ENCODE measurements around the gene PP2D1.
"Not testable (repeated sequence)": the region's sequence is repeated elsewhere in the genome, so short reads cannot be mapped to it uniquely, and the experiment has no call there.

The PP2D1 gene

DNA sequence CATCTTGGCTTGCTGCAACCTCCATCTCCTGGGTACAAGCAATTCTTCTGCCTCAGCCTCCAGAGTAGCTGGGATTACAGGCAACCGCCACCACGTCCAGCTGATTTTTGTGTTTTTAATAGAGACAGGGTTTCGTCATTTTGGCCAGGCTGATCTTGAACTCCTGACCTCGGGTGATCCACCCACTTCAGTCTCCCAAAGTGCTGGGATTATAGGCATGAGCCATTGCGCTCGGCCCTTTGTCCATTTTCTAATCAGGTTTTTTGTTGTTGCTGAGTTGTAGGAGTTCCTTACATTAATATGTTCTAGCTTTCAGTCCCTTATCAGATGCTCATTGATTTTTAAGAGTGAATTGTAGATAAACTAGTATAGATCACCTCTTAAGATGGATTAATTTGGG, 44.9 kb downstream of the PP2D1 start:
- no peak for DNase-seq

DNA sequence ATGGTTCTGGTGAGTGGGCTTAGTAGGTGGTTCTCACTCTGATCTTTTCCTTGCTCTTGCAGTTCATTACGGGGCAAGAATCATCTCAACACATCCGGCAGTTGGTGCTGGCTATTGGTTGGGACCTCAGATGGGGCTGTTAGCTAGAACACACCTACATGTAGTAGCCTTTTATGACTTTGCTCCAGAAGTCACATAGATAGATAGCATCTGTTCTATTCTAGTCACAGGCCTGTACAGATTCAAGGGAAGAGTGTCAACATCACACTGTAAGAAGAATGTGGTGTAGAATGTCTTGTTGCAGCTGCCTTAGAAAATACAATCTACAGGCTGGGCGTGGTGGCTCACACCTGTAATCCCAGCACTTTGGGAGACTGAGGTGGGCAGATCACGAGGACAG, 50.1 kb downstream of the PP2D1 start:
- no peak for DNase-seq

DNA sequence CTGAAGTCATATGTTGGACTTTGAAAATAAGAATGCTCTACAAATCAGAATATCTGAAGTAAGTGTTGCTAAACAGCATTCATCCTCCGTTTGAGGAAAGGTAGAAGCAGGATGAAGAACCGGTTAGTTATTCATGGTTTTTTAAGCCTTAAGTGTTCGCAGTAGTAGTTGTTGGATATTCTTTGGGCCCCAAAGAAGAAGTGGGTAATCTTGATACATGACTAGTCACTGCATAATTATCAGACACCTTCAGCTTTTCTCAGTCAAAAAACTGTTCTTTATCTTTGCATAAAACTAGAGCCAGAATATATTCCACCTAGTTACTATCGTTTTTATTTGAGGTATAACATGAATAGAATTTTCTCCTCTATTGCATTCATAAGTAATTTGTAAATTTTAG, 51.4 kb downstream of the PP2D1 start:
- DNase-seq = no peak

DNA sequence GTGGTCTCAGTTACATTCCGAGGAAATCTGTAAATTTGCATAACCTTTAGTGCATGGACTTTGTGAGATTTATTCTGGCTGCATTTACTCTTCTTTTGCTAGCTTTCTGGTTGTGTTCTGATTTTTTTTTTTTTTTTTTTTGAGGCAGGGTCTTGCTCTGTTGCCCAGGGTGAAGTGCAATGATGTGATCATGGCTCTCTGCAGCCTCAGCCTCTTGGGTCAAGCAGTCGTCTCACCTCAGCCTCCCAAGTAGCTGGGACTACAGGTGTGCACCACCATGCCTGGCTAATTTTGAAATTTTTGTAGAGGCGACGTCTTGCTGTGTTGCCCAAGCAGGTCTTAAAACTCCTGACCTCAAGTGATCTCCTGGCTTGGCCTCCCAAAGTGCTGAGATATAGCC, 52.6 kb downstream of the PP2D1 start:
- DNase-seq = no peak

DNA sequence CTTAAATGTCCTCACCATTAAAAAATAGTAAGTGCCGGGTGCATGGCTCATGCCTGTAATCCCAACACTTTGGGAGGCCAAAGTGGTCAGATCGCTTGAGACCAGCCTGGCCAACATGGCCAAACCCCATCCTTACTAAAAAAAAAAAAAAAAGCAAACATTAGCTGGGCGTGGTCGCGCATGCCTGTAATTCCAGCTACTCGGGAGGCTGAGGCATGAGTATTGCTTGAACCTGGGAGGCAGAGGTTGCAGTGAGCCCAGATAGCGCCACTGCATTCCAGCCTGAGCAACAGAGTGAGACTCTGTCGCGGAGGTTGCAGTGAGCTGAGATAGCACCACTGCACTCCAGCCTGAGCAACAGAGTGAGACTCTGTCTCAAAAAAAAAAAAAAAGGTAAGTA, 54.7 kb downstream of the PP2D1 start:
- DNase-seq = not testable (repeated sequence)

DNA sequence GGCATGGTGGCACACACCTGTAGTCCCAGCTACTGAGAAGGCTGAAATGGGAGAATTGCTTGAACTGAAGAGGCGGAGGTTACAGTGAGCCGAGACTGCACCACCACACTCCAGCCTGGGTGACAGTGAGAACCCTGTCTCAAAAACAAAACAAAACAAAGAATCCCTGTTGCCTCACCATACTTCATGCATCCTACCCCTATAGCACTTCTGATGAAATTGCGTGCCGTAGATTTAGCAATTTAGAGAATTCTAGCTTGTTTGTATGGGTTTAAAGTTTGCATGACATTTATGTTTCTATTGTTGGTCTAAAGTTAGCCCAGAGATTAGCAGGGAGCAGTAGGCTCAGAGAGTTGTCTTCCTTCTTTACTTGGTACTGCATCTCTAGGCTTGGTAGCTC, 57.4 kb downstream of the PP2D1 start:
- DNase-seq = no peak

DNA sequence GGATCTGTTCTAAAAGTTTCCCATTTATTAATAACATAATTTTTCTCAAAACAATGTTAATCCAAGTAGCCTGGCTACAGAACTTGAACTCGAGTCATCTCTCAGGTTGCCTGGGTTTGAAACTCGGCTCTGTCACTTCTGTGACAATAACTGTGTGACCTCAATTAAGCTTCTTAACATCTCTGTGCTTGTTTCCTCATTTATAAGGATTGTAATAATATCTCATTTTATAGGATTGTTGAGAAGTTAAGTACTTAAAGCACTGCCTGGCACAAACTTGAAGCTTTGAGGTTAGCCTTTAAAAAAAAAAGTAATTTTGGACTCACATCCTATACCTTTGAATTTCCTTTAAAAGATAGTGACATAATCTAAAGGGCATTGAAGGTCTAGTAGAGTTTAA, 61.7 kb downstream of the PP2D1 start:
- DNase-seq = no peak

DNA sequence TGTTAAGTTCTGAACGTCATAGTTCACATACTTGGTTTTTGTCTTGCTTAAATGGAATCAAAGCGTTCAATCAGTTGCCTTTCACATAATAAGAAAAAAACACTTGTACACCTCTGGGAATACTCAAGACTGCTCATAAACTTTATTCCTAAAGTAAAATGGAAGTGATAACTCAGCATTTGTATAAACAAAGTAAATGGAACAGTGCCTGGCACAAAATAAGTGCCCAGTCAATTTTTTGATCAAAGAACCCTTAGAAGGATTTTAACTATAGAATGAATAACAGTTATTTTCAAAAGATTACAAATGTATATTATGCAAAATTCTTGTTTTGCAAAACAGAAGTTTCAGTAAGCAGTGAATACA, 63.9 kb downstream of the PP2D1 start:
- no peak for DNase-seq

DNA sequence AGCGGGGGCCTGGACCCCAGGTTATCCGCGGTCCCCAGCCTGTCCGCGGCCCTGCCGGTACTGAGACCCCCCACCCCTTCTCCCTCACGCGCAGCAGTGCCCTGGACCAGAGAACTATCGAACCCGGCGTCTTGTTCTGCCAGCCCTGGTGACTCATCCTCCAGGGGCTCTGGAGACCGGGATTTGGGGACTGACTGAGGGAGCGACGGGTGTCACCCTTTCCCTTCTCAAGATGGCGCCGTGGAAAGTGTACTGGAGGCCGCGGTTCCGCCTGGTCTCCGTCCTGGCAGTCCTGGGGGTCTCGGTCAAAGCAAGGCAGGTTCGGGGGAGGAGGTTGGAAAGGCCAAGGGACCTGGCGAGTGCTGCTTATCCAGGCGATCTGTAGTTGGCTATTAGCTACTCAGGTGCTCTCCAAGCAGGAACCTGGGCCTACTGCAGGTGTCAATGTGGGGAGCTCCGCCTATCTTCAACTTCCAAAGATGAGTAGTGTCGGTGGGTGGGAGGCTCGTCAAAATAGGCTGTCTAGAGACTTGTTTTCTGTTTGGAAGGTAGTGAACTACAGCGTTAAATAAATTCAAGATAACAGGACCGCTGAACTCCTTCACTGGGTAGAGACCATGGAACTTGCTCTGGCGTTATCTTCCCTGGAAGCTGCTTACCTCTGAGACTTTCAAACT, 64.4 kb downstream of the PP2D1 start:
- peak; percentile 83 for DNase-seq

DNA sequence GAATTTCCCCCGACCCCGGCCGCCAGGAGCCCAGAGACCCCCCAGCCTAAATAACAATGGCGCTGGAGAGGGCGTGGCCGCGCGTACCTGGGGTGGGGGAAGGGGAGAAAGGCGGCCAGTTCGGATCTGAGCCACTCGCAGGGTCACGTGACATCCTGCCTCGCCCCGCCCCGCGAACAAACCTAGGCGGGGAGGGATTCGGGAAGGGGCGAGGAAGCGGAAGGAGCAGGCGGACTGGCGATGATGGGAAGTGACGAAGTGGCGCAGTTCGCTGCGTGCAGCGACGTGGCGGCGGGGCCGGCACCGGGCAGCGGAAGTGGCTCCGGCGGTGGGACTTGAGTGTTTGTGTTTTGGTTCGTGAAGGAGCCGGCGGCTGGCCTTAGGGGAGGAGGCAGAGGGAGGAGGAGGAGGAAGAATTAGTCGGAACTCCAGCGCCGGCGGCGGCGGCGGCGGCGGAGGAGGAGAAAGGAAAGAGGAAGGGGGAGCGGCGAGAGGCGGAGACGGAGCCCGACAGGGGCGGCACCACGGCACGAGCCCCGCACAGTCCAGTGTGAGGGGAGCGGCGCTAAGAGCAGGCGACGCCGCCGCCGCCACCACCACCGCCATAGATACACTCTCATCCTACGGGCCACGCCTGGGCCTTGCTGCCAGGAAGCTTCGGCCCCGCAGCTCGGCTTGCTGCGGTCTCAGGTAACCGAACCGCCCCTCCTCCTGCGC, 65.1 kb downstream of the PP2D1 start, which contains the start of gene RAB5A:
Gene RAB5A (plus strand): TSS at position 266 of the 717 bp plus-strand sequence. CDS start 3,802 bp downstream, outside the sequence.
- DNase-seq = peak; percentile 97

DNA sequence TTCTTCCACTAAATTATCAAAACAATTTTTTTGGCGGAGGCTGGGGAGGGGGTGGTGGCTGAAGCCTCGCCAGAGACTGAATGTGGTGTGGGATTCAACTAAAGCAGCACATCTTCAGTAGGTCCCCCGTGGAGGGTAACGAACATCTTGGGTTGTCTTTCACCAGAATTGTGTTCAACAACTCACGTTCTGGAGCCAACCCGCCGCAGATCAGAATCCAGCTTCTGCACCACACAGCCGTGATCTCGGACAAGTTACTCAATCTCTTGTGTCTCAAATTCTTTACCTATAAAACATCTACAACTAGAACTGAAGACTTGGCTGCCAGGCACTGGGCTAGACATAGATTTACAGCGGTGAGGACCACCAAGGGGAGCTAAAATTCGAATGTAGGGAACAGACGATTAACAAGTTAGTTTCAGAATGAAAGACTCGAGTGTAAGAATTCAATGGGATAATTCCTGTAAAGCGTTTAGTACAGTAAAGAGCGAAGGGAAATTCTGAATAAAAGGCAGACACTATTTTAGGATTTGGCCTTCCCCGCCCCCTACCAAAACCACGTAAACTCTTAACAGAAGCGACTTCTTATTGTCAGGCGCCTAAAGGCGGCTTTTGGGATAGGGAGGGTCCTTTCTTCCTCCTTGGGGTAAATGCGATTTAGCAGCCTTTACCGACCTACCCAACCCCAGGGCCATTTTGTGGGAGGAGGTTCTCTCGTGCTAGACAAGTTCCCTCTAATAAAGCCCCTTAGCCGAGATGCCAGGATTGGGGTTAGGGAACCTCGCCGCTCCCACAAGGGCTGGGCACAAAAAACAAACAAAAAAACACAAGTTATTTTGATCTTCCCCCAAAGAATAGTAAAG, 65.9 kb downstream of the PP2D1 start:
- no peak for DNase-seq

DNA sequence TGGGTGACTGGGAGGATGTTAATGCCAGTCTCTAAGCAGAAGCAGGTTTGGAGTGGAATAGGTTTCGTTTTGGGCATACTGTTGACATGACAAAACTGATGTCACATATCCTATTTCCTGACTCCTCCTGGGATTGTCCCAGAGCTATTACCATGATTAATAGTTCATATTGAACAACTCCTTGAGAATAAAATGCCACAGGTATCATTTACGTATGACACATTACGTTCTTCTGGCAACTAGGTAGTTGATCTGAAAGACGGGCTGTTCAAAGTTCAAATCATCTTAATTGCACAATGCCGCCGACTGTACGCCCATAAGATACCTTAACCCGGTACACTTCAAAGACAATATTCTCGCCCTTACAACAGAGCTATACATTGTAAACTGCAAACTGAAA, 66.5 kb downstream of the PP2D1 start:
- DNase-seq = no peak

DNA sequence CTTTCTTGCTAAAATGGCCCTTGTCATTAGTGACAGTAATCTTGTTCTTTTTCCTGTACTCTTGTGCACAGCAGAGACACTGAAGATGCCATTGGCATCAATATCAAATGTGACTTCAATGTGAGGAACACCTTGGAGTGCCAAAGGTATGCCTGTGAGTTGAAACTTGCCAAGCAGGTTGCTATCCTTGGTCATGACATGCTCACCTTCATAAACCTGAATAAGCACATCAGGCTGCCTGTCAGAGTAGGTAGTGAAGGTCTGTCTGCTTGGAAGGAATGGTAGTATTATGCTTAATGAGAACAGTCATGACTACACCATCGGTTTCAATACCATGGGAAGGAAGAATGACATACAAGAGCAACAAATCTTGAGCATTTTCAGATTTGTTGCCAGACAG, 71.4 kb downstream of the PP2D1 start:
- DNase-seq = no peak

DNA sequence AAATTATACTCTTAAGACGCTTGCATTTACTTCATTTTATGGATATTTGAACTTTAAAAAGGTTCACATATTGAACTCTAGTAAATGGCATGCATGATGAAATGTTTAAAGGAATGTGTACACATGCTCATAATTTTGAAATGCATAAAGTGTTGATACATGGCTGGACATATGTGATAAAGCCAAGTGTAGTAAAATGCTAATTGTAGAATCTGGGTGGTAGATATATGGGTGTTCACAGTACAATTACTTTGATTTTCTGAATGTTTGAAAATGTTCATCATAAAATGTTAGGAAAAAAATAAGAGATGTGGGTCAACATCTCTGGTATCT, 73.8 kb downstream of the PP2D1 start:
- no peak for DNase-seq

DNA sequence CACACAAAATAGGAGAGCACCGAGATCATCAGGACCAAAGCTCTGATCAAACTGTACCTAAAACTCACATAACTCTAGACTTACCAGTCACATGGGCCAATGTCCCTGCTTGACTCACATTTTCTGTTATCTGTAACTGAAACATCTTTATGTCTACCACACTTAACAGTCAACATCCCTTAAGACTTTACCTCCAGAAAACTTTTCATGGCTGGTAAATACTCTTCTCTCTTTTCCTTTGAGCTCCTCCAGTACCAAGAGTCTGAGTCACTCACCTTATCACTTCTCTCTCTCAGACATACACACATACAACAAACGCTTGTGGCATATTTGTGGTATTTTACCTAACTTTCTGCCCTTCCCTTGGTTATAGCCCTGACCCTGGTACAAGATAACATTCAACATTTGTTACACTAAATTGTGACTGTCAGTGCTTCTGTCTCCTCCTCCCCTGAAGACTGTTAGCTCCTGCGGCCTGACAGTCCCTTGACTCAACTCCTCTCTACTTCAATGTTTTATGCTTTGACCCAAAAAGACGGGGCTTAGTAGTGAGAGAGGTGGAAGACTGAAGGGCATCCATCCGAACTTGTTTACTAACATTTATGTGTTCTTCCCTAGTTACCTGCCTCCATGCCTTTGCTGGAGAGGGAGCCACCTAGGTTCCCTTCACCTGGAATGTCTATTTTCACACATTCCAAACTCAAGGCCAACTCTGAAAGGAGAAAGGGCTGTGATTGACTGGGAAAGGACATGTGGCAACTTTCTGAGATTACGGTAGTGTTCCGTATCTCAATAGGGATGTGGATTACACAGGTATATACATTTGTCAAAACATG, 74.4 kb downstream of the PP2D1 start:
- no peak for DNase-seq
